ENCODE results near the gene BTF3.
"Not testable (repeated sequence)": the region's sequence is repeated elsewhere in the genome, so short reads cannot be mapped to it uniquely, and the experiment has no call there.

Gene BTF3

GRCh38 chr5:73485715-73486114 lies 12.5 kb upstream of the BTF3 start:
- no peak for DNase-seq (ENCODE audit: low read depth in 2 of 3, low spot score in 1 of 3)

GRCh38 chr5:73486119-73486899 lies 11.9 kb upstream of the BTF3 start:
- DNase-seq (ENCODE audit: low read depth in 2 of 3, low spot score in 1 of 3): no peak

DNA sequence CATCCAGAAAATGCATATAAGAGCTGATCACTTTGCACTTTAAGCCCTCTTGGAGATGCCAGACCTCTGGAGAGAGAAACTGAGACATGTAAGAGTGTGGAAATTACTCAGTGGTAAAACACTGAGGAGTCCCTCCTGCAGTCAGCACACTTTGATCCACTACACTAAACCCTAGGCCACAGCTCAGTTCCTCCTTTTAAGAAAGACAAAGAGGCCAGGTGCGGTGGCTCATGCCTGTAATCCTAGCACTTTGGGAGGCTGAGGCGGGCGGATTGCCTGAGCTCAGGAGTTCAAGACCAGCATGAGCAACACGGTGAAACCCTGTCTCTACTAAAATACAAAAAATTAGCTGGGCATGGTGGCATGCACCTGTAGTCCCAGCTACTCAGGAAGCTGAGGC lies 11.0 kb upstream of the BTF3 start:
- DNase-seq (ENCODE audit: low read depth in 2 of 3, low spot score in 1 of 3): not testable (repeated sequence)

- DNase-seq (ENCODE audit: low read depth in 2 of 3, low spot score in 1 of 3): no peak
Measured at GRCh38 chr5:73487815-73488214, 10.4 kb upstream of the BTF3 start.

GRCh38 chr5:73488806-73489205 lies 9.4 kb upstream of the BTF3 start:
- no peak for DNase-seq (ENCODE audit: low read depth in 2 of 3, low spot score in 1 of 3)

- no peak for DNase-seq (ENCODE audit: low read depth in 2 of 3, low spot score in 1 of 3)
Measured at GRCh38 chr5:73490088-73490487, 8.2 kb upstream of the BTF3 start.

- no peak for DNase-seq (ENCODE audit: low read depth in 2 of 3, low spot score in 1 of 3)
Measured at GRCh38 chr5:73491155-73491554, 7.1 kb upstream of the BTF3 start.

DNA sequence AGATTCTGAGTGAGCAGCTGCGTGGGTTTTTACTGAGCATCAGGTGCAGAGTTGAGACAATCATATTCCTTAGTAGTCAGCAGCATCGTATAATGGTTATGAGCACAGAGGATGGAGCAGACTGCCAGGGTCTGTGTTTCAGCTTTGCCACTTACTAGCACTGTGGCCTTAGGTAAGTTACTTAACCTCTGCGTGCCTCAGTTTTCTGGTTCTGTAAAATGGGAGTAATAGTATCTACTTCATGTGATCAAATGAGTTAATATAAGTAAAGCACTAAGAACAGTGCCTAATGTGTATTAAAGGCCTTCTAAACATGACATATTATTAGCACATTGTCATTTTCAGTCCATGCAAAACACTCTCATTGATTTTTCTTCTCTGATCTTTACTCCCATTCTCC lies 4.8 kb upstream of the BTF3 start:
- DNase-seq (ENCODE audit: low read depth in 2 of 3, low spot score in 1 of 3): no peak

DNA sequence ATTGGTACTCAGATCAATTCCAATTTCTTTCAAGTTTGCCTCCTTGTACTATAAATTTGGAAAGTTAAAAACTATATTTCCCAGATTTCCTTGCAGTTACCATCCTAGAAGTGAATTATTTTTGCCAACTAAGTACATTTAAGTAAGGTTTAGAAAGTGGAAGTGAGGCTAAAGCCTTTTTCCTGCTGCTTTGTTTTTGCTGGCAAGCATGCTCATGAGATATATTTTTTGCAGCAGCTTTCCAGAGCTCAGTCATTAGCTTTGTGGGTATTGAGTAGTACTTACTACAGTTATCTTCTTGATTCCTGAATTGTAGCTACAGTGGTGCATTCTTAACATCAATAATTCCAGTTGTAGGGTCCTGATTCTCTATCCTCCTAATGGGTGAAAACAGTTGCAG lies 3.5 kb upstream of the BTF3 start:
- DNase-seq (ENCODE audit: low read depth in 2 of 3, low spot score in 1 of 3): no peak

DNA sequence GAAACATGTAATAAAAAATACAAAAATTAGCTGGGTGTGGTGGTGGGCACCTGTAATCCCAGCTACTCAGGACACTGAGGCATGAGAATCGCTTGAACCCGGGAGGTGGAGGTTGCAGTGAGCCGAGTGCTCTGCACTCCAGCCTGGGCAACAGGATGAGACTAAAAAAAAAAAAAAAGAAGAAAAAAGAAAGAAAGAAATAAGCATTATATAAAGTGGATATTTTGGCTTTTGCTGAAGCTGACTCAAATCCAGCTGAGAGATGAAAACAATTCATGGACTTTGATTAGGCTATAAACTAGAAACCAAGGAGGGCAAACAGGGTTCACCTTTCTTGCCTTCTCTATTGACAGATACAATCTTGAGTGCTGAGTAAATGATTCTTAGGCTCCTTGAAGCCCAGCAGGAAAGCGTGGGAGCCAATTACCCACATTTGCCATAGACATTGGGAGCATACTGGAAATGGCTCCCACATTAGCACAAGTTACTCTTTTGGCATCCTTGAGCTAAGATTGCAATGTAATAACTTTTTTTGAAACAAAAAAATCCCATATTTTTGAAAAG lies 2.4 kb upstream of the BTF3 start:
- DNase-seq (ENCODE audit: low read depth in 2 of 3, low spot score in 1 of 3): no peak

GRCh38 chr5:73496984-73497457 lies 1.2 kb upstream of the BTF3 start:
- no peak for DNase-seq (ENCODE audit: low read depth in 2 of 3, low spot score in 1 of 3)

DNA sequence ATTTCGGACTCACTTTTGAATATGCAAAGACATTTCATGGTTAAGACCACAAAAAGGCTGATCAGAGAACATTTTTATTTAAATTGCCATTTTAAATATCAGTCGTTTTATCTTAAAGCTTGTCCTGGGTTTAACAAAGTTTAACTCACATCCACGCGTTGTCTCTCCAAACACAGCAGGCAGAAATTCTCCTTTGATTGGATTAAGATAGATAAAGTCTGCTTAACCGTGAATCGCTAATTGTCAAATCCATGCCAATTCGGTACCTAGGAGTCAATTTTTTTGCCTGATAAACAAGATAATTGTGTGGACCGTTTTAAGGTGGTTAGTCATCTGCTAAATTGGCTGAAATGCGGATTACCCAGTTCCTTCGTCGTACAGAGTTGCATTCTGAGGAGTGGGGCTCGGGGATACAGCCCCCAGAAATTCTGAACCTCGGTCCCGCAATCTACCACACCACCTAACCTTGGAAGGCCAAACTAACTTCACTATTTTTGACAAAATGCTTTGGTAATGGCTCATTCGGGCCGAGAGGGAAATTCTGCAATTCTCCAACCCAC lies 665 bp upstream of the BTF3 start:
- no peak for DNase-seq (ENCODE audit: low read depth in 2 of 3, low spot score in 1 of 3)

GRCh38 chr5:73499187-73499586 lies 945 bp downstream of the BTF3 start:
- DNase-seq (ENCODE audit: low read depth in 2 of 3, low spot score in 1 of 3): no peak

GRCh38 chr5:73499756-73500155 lies 1.5 kb downstream of the BTF3 start:
- DNase-seq (ENCODE audit: low read depth in 2 of 3, low spot score in 1 of 3): no peak

DNA sequence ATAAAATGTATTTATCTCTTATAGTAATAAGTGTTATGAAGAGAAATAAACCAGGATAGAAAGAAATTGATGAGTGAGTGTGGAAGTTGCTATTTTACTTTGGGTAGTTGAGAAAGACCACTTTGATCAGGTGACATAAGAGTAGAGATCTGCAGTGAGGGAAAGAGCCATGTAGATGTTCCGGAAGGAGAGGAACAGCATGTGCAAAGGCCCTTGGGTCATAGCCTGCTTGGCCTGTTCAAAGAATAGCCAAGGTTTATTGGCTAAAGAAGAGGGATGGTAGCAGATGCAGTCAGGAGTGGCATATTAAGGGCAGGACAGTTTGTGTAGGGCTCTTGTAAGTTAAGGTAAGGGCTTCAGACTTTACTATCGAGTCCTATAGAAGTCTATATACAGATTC lies 3.2 kb downstream of the BTF3 start:
- no peak for DNase-seq (ENCODE audit: low read depth in 2 of 3, low spot score in 1 of 3)

DNA sequence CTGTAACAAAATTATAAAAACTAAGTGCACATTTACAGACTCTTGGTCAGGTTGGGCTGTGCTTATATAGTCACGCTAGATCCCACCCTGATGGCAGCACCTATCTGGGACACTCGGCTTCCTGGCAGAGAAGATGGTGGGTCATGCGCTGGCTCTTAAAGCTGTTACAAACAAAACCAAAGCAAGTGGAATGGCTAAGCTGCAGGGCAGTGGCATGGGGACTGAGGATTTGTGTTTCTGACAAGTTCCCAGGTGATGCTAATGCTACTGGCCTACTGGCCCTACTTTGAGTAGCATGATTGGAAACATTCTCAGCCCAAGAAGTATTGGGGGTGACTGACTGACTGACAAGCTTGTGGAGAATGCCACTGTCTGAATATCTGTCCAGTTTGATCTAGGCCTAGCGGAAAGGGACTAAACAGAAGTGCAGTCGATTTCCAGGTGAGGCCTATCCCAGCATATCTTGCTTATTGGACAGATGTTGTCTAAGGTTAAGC lies 8.3 kb downstream of the BTF3 start:
- no peak for DNase-seq (ENCODE audit: low read depth in 2 of 3, low spot score in 1 of 3)

- DNase-seq (ENCODE audit: low read depth in 2 of 3, low spot score in 1 of 3): no peak
Measured at GRCh38 chr5:73507062-73507461, 8.8 kb downstream of the BTF3 start.

- DNase-seq (ENCODE audit: low read depth in 2 of 3, low spot score in 1 of 3): not testable (repeated sequence)
Measured at GRCh38 chr5:73508521-73508920, 10.3 kb downstream of the BTF3 start.

DNA sequence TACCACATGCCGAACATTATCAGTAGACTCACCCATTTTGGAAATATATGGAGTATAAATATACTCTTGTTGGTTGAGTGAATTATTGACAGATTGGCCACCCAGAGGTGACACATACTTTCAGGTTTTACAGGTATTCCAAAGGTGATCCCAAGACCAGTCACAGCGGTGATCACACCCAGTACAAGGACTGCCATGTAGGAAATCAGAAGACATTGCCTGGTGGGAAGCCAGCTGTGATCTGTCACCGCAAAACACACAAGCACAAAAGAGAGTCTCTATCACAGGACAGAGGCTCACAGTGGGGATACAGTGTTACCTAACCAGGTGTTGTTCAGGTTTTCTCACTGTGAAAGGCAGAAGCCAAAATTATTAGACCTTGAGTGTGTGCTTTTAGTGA lies 15.8 kb downstream of the BTF3 start:
- no peak for DNase-seq (ENCODE audit: low read depth in 2 of 3, low spot score in 1 of 3)

GRCh38 chr5:73514418-73514817 lies 16.2 kb downstream of the BTF3 start:
- DNase-seq (ENCODE audit: low read depth in 2 of 3, low spot score in 1 of 3): no peak

DNA sequence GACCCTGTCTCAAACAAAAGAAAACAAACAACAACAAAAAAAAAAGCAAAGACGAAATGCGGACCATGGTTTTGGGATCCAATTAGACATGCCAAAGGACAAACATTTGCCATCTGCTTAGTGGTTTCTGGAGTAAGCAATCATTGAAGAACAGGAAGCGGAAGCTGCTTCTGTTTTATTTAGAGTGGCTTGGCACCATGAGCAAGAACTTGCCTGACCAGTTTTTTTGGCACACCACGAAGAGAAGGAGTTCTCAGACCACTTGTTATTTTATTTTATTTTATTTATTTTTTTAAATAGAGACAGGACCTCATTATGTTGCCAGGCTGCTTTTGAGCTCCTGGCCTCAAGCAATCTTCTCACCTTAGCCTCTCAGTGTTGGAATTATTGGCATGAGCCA lies 17.0 kb downstream of the BTF3 start:
- no peak for DNase-seq (ENCODE audit: low read depth in 2 of 3, low spot score in 1 of 3)

DNA sequence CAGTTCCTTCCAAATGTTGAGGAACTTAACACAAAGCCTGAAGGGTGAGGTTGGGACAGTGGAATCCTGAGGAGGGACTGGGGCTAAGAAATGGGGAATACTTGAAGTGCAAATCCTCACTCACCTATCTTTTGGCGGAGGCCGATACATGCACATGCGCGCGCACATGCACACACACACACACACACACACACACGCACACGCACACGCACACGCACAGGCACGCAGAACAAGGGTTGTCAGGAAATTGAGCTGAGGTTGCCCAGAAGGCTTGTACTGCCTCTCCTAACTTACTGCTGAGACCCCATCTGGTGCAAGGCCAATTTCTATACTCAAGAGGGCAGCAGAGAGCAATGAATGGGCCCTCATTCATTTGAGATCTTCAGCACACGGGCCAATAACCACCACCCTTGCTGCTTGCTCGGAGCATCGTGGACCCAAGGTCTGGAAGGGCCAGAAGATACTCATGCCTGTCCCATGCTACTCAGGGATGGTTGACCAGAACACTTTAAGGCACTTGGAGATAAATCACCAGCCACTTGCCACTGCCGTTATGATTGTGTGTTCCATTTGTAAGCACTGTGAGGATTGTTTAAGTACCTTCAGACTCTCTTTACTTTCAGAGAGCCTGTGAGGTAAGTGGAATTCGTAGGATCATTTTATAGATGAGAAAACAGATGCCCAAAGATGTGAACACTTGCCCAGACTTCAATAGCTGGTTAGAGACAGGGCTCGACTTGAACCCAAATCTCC lies 21.5 kb downstream of the BTF3 start:
- DNase-seq (ENCODE audit: low read depth in 2 of 3, low spot score in 1 of 3): peak; percentile 44 to 83 (median 63)

All from stimulated activated CD4-positive, alpha-beta T cell treated with anti-CD3 and anti-CD28 coated beads, Interleukin-12 subunit alpha, Interleukin-12 subunit beta, amount 100 ng/mL, for 48 hours (primary cell).